T-helper 22 cell (primary cell): ENCODE results near the gene SGCD.

Experiments
- DNase-seq: peaks from one replicate; pipeline ENCODE4 v3.0.0-alpha.2; 2020; ENCODE audit warnings: low read depth

Gene SGCD

GRCh38 chr5:156361436-156362109 is 34.6 kb downstream of the SGCD start:
- no peak for DNase-seq

- DNase-seq: no peak
Observed at GRCh38 chr5:156363861-156364260, 36.9 kb downstream of the SGCD start.

- DNase-seq: no peak
Observed at GRCh38 chr5:156366521-156366920, 39.6 kb downstream of the SGCD start.

GRCh38 chr5:156367597-156367996 is 40.6 kb downstream of the SGCD start:
- no peak for DNase-seq

- DNase-seq: no peak
Observed at GRCh38 chr5:156375895-156376495, 49.0 kb downstream of the SGCD start.

GRCh38 chr5:156376751-156377150 is 49.8 kb downstream of the SGCD start:
- no peak for DNase-seq

- DNase-seq: no peak
Observed at GRCh38 chr5:156378159-156378558, 51.2 kb downstream of the SGCD start.

GRCh38 chr5:156379206-156379605 is 52.2 kb downstream of the SGCD start:
- DNase-seq: no peak

- no peak for DNase-seq
Observed at GRCh38 chr5:156380848-156381247, 53.9 kb downstream of the SGCD start.

- no peak for DNase-seq
Observed at GRCh38 chr5:156383510-156384265, 56.7 kb downstream of the SGCD start.

GRCh38 chr5:156385416-156385815 is 58.5 kb downstream of the SGCD start:
- no peak for DNase-seq

- no peak for DNase-seq
Observed at GRCh38 chr5:156386976-156387375, 60.0 kb downstream of the SGCD start.

- DNase-seq: no peak
Observed at GRCh38 chr5:156387391-156387790, 60.4 kb downstream of the SGCD start.

- no peak for DNase-seq
Observed at GRCh38 chr5:156388233-156388632, 61.3 kb downstream of the SGCD start.

GRCh38 chr5:156391139-156391538 is 64.2 kb downstream of the SGCD start:
- no peak for DNase-seq

GRCh38 chr5:156393980-156394379 is 67.0 kb downstream of the SGCD start:
- DNase-seq: no peak

GRCh38 chr5:156394642-156395305 is 67.8 kb downstream of the SGCD start:
- no peak for DNase-seq

- no peak for DNase-seq
Observed at GRCh38 chr5:156395306-156395675, 68.3 kb downstream of the SGCD start.

- no peak for DNase-seq
Observed at GRCh38 chr5:156396063-156396829, 69.3 kb downstream of the SGCD start.

- DNase-seq: no peak
Observed at GRCh38 chr5:156396830-156397081, 69.8 kb downstream of the SGCD start.

- DNase-seq: no peak
Observed at GRCh38 chr5:156399323-156399722, 72.4 kb downstream of the SGCD start.

GRCh38 chr5:156400231-156400986 is 73.4 kb downstream of the SGCD start:
- no peak for DNase-seq
